Measurements from ENCODE around the gene HNRNPD. TPM values are rescaled to one million over a fixed set of nuclear protein-coding genes. Genes with fewer than 3 reads are reported as not detected.
"Not testable (repeated sequence)": the region's sequence is repeated elsewhere in the genome, so short reads cannot be mapped to it uniquely, and the experiment has no call there.

The HNRNPD gene
- polyA plus RNA-seq, 3 donors, result 97.6 to 174 (median 149) TPM

DNA sequence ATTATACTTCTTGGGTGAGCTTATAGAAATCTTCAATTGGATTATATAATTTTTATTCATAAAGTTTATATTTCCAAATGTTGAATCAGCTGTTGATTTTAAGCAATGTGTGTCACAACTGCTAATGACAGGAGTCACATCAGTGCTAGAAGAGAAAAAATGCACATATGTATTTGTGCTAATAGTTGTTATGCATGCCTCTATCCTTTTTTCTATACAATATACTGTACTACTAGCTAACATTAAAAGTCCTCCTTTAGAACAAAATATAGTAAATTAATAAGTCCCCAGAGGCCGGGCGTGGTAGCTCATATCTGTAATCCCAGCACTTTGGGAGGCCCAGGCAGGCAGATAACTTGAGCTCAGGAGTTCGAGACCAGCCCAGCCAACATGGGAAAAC lies 23.7 kb upstream of the HNRNPD start:
- H3K4me3 ChIP-seq (replicated peaks in 1 of 3; ENCODE audit: low read depth in 2 of 3, low read length in 3 of 3), result no peak overlapping the region
- TF ChIP-seq, protein P1, sequence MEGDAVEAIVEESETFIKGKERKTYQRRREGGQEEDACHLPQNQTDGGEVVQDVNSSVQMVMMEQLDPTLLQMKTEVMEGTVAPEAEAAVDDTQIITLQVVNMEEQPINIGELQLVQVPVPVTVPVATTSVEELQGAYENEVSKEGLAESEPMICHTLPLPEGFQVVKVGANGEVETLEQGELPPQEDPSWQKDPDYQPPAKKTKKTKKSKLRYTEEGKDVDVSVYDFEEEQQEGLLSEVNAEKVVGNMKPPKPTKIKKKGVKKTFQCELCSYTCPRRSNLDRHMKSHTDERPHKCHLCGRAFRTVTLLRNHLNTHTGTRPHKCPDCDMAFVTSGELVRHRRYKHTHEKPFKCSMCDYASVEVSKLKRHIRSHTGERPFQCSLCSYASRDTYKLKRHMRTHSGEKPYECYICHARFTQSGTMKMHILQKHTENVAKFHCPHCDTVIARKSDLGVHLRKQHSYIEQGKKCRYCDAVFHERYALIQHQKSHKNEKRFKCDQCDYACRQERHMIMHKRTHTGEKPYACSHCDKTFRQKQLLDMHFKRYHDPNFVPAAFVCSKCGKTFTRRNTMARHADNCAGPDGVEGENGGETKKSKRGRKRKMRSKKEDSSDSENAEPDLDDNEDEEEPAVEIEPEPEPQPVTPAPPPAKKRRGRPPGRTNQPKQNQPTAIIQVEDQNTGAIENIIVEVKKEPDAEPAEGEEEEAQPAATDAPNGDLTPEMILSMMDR (IDR thresholded peaks at IDR 0.05), result no peak
- Mint-ChIP-seq H3K4me1 (no peaks in the 10 kb centered on the region), H3K36me3 (no peaks in the 10 kb centered on the region), H3K4me3 (no peak overlapping the region), H3K9me3 (no peaks in the 10 kb centered on the region), H3K27me3 (ENCODE audit: low read depth in 3 of 3) (no peaks in the 10 kb centered on the region), H3K27ac (no peak overlapping the region)
- WGBS (ENCODE audit: insufficient coverage), result 100% methylated on average over 3 of the region's 3 CpGs
- no peaks in the 10 kb centered on the region for H4K20me1 ChIP-seq (ENCODE audit: insufficient read depth, low read length)
- no peaks in the 10 kb centered on the region for H3K27me3 ChIP-seq (ENCODE audit: control insufficient read depth in 2 of 2, insufficient read depth in 2 of 2, low read length in 2 of 2)
- no peak overlapping the region for H3K4me2 ChIP-seq (replicated peaks; ENCODE audit: extremely low read depth, low read length, poor library complexity, severe bottlenecking)
- intact Hi-C loops (cut with micrococcal nuclease), result no loop called here
- H3K4me1 ChIP-seq (ENCODE audit: control insufficient read depth in 1 of 2, insufficient read depth in 2 of 2, low read length in 2 of 2), result no peaks in the 10 kb centered on the region
- H3K27ac ChIP-seq (ENCODE audit: low read depth in 1 of 2, low read length in 2 of 2), result no peak overlapping the region
- H3K79me2 ChIP-seq (ENCODE audit: insufficient read depth, low read length), result no peaks in the 10 kb centered on the region
- no peaks in the 10 kb centered on the region for H3K9me3 ChIP-seq (replicated peaks in 1 of 2; ENCODE audit: control insufficient read depth in 1 of 2, insufficient read depth in 1 of 2, low read length in 2 of 2)
- no peak overlapping the region for H3K9ac ChIP-seq (ENCODE audit: insufficient read depth, low read length, poor library complexity, severe bottlenecking)
- no peaks in the 10 kb centered on the region for H3K36me3 ChIP-seq (replicated peaks in 1 of 2; ENCODE audit: control insufficient read depth in 1 of 2, insufficient read depth in 2 of 2, low read length in 2 of 2)
- DNase-seq, result no peak
- H2AFZ ChIP-seq (ENCODE audit: insufficient read depth, low read depth, low read length, poor library complexity, severe bottlenecking), result no peak overlapping the region

DNA sequence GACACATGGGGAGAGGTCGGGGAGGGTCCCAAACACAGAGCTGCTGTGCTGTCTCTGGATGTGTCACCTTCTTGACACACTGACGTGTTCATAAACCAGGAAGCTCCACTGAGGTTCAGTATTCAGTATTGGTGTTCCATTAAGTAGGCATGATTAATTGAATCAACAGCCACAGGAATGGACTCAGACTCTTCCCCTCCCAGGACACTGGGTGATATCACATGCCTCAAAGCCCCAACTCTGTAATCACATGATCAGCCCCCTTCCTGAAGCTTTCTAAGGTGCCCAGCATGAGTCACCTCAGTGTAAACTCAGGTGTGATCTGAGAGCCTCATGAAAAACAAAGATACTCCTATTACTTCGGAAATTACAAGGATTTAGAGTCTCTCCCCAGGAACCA lies 21.1 kb upstream of the HNRNPD start:
- Histone ChIP-seq H4K20me1 (ENCODE audit: insufficient read depth, low read length) (no peaks in the 10 kb centered on the region), H3K4me1 (ENCODE audit: control insufficient read depth in 1 of 2, insufficient read depth in 2 of 2, low read length in 2 of 2) (no peaks in the 10 kb centered on the region), H3K27me3 (ENCODE audit: control insufficient read depth in 2 of 2, insufficient read depth in 2 of 2, low read length in 2 of 2) (no peaks in the 10 kb centered on the region), H3K79me2 (ENCODE audit: insufficient read depth, low read length) (no peaks in the 10 kb centered on the region), H2AFZ (ENCODE audit: insufficient read depth, low read depth, low read length, poor library complexity, severe bottlenecking) (no peak overlapping the region), H3K27ac (ENCODE audit: low read depth in 1 of 2, low read length in 2 of 2) (no peak overlapping the region), H3K36me3 (replicated peaks in 1 of 2; ENCODE audit: control insufficient read depth in 1 of 2, insufficient read depth in 2 of 2, low read length in 2 of 2) (no peaks in the 10 kb centered on the region), H3K4me3 (replicated peaks in 1 of 3; ENCODE audit: low read depth in 2 of 3, low read length in 3 of 3) (no peak overlapping the region), H3K9ac (ENCODE audit: insufficient read depth, low read length, poor library complexity, severe bottlenecking) (no peak overlapping the region), H3K4me2 (replicated peaks; ENCODE audit: extremely low read depth, low read length, poor library complexity, severe bottlenecking) (no peak overlapping the region), H3K9me3 (replicated peaks in 1 of 2; ENCODE audit: control insufficient read depth in 1 of 2, insufficient read depth in 1 of 2, low read length in 2 of 2) (no peaks in the 10 kb centered on the region)
- WGBS (ENCODE audit: insufficient coverage), result 93% methylated on average over 1 of the region's 3 CpGs
- Mint-ChIP-seq H3K4me1 (no peaks in the 10 kb centered on the region), H3K36me3 (no peaks in the 10 kb centered on the region), H3K9me3 (no peaks in the 10 kb centered on the region), H3K27ac (no peak overlapping the region), H3K27me3 (ENCODE audit: low read depth in 3 of 3) (peaks cover 0 to 2% (median 2%) of the 10 kb centered on the region in 3 donors), H3K4me3 (no peak overlapping the region)
- no peak for DNase-seq
- intact Hi-C loops (cut with micrococcal nuclease), result no loop called here
- TF ChIP-seq, protein P1 (IDR thresholded peaks at IDR 0.05), result no peak

DNA sequence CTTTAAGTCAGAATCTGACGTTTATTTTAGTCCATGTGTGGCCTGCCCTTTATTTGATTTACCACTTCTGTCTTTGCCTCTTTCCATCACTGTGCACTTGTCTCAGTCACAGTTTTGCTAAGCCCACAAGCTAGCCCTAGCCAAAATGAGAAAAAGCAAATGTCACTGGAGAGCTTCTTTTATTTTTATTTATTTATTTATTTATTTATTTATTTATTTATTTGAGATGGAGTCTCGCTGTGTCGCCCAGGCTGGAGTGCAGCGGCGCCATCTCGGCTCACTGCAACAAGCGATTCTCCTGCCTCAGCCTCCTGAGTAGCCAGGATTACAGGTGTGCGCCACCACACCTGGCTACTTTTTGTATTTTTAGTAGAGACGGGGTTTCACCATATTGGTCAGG lies 16.3 kb upstream of the HNRNPD start:
- H3K36me3 ChIP-seq (replicated peaks in 1 of 2; ENCODE audit: control insufficient read depth in 1 of 2, insufficient read depth in 2 of 2, low read length in 2 of 2); H3K9me3 ChIP-seq (replicated peaks in 1 of 2; ENCODE audit: control insufficient read depth in 1 of 2, insufficient read depth in 1 of 2, low read length in 2 of 2); H3K27ac ChIP-seq (ENCODE audit: low read depth in 1 of 2, low read length in 2 of 2); H2AFZ ChIP-seq (ENCODE audit: insufficient read depth, low read depth, low read length, poor library complexity, severe bottlenecking); H3K27me3 ChIP-seq (ENCODE audit: control insufficient read depth in 2 of 2, insufficient read depth in 2 of 2, low read length in 2 of 2); DNase-seq; H4K20me1 ChIP-seq (ENCODE audit: insufficient read depth, low read length); H3K27me3 Mint-ChIP-seq (ENCODE audit: low read depth in 3 of 3); H3K36me3 Mint-ChIP-seq; H3K9me3 Mint-ChIP-seq; H3K4me3 Mint-ChIP-seq; H3K4me1 Mint-ChIP-seq; H3K4me2 ChIP-seq (replicated peaks; ENCODE audit: extremely low read depth, low read length, poor library complexity, severe bottlenecking); H3K4me3 ChIP-seq (replicated peaks in 1 of 3; ENCODE audit: low read depth in 2 of 3, low read length in 3 of 3); H3K27ac Mint-ChIP-seq; H3K79me2 ChIP-seq (ENCODE audit: insufficient read depth, low read length); intact Hi-C loops (cut with micrococcal nuclease); H3K4me1 ChIP-seq (ENCODE audit: control insufficient read depth in 1 of 2, insufficient read depth in 2 of 2, low read length in 2 of 2); H3K9ac ChIP-seq (ENCODE audit: insufficient read depth, low read length, poor library complexity, severe bottlenecking): not testable (repeated sequence)
- WGBS (ENCODE audit: insufficient coverage), result 88% methylated on average over 7 of the region's 9 CpGs

All from CD14-positive monocyte (primary cell).